GM19351 (cell line): Measurements from ENCODE around the gene RPL36A.
A peak's percentile ranks its signal among the peaks of the same experiment; 100 is the strongest.

Source experiments
- ATAC-seq: cut with Tn5 transposase; IDR thresholded peaks from one replicate; pipeline ENCODE4 v1.9.1; 2021; ENCODE audit warnings: mild to moderate bottlenecking, moderate library complexity; ENCODE audit not compliant: unreplicated experiment

Gene RPL36A

GRCh38 chrX:101430457-101431078 lies 39.8 kb downstream of the RPL36A start:
- ATAC-seq: peak; percentile 98

GRCh38 chrX:101442085-101442484 lies 51.3 kb downstream of the RPL36A start:
- no peak for ATAC-seq
